GM19035 (cell line): ENCODE measurements around the gene FBXL3.
"Not testable (repeated sequence)": the region's sequence is repeated elsewhere in the genome, so short reads cannot be mapped to it uniquely, and the experiment has no call there.

Experiments used
- ATAC-seq: cut with Tn5 transposase; IDR thresholded peaks from one replicate; pipeline ENCODE4 v1.9.1; 2021; ENCODE audit not compliant: unreplicated experiment

The FBXL3 gene

GRCh38 chr13:77028202-77028601, 1.2 kb upstream of the FBXL3 start:
- no peak for ATAC-seq

GRCh38 chr13:77026255-77026860, 601 bp downstream of the FBXL3 start:
- ATAC-seq = peak; percentile 55

- no peak for ATAC-seq
Observed at GRCh38 chr13:77022341-77022740, 4.6 kb downstream of the FBXL3 start.

- no peak for ATAC-seq
Observed at GRCh38 chr13:77019756-77020155, 7.2 kb downstream of the FBXL3 start.

GRCh38 chr13:77016888-77017623, 9.9 kb downstream of the FBXL3 start:
- ATAC-seq = no peak

GRCh38 chr13:77016251-77016812, 10.6 kb downstream of the FBXL3 start:
- no peak for ATAC-seq

GRCh38 chr13:77014906-77015685, 11.9 kb downstream of the FBXL3 start:
- no peak for ATAC-seq

GRCh38 chr13:77013853-77014542, 13.0 kb downstream of the FBXL3 start:
- no peak for ATAC-seq

GRCh38 chr13:77009719-77010118, 17.2 kb downstream of the FBXL3 start:
- ATAC-seq = not testable (repeated sequence)

GRCh38 chr13:77009011-77009410, 17.9 kb downstream of the FBXL3 start:
- peak; percentile 73 for ATAC-seq

- not testable (repeated sequence) for ATAC-seq
Observed at GRCh38 chr13:77008337-77008736, 18.6 kb downstream of the FBXL3 start.

- no peak for ATAC-seq
Observed at GRCh38 chr13:77002590-77003190, 24.3 kb downstream of the FBXL3 start.

GRCh38 chr13:77001963-77002587, 24.9 kb downstream of the FBXL3 start:
- no peak for ATAC-seq

GRCh38 chr13:77001540-77001939, 25.4 kb downstream of the FBXL3 start:
- ATAC-seq = no peak

GRCh38 chr13:77000475-77000874, 26.5 kb downstream of the FBXL3 start:
- no peak for ATAC-seq

- ATAC-seq = no peak
Observed at GRCh38 chr13:76994281-76994680, 32.7 kb downstream of the FBXL3 start.

GRCh38 chr13:76993473-76993872, 33.5 kb downstream of the FBXL3 start:
- no peak for ATAC-seq

GRCh38 chr13:76993021-76993420, 33.9 kb downstream of the FBXL3 start:
- ATAC-seq = no peak

GRCh38 chr13:76992548-76993001, 34.4 kb downstream of the FBXL3 start:
- peak; percentile 5 for ATAC-seq
